Activated gamma-delta T cell (primary cell): ENCODE data around the gene MACROD2.
"Not testable (repeated sequence)": the region's sequence is repeated elsewhere in the genome, so short reads cannot be mapped to it uniquely, and the experiment has no call there.

Experiments
- DNase-seq: peaks from one replicate; lab custom pipeline; 2025; lab: John Stamatoyannopoulos, UW

Gene MACROD2

DNA sequence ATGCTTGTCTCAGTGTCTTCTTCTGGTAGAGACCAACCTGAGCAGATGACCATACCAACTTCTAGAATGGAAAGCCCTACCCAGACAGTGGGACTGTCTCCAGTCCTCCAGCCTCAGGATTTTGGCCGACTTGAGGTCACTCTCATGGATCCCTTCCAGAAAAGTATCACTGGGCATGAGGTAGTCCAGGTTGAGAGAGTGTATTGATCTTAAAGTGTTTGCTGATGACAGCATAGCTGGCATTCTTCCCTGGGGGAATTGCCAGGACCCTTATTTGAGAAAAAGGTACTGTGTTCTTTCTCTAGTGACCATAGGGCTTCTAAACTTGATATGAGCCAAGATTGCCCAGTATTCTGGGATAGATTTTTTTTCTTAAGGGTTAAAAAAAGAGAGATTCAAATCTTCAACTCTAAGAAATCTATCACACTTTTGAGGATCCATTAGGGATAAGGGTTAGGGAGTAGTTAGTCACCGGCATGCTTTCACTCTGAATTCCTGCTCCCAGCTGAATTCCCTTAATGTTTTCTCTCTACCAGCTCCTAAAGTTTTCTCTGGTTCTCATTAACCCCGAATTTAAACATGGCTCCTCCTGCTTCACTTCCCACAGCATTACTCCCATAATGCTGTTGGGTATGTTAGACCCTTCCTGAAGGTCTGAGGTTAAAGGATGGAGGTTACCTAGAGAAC lies 415.7 kb downstream of the MACROD2 start:
- DNase-seq, result no peak

DNA sequence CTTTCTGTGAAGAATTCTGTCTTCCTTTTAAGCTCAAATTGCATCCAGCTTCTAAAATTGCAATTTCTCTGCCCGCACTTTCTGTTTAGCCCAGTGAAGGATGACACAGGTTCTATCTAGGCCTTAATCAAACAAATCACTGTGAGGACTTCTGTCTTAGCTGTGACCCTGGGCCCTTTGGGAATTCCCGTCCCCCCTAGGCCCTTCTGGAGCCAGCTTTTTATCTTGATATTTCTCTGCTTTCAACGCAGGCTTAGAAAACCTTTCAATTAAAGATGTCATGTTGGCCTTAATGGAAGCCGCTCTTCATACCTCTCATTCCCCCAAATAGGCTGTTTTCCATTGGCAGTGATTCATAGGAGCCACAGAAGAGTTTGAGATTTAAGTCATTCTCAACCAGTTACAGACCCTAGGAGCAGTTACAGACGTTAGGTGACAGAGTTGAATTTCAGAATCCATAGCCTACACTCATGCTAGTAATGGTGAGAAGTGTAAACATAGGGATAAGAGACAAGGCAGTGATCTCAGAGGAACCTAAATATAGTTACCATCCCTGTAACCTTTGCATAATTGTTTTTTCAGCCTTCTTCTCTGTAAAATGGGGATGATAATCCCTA lies 416.9 kb downstream of the MACROD2 start:
- DNase-seq, result no peak

DNA sequence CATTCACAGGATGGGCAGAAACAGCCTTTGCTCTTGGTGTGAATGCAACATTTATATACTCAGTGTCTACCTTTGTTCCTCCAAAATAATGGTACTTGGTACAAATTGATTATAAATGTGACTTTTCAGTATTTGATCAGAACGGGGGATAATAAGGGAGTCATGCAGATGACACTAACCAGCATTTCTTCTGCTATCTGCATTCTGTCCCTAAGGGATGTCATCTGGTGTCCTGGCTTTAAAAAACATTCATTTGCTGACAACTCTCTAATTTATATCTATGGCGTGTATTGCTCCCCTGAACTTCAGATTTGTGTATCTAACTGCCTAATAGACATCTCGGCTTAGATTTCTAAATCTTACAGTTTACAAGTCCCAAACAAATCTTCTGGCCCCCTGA lies 418.5 kb downstream of the MACROD2 start:
- DNase-seq, result no peak

DNA sequence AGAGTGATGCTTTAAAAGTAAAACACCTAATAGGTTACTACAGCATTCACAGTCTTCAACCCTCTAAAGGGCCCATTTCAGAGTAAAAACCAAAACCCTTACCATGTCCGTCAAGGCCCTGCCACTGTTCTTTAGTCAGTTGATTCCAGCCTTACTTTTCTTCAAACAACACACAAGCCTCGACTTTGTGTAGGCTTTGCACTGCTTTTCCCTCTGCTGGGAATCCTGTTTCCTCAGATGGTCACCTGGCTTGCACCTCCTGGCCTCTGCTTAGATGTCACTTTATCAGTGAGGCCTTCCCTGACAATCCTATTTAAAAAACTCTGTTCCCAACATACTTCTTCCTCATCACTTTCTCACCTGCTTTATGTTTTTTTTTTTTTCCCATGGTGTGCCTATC lies 419.2 kb downstream of the MACROD2 start:
- no peak for DNase-seq

DNA sequence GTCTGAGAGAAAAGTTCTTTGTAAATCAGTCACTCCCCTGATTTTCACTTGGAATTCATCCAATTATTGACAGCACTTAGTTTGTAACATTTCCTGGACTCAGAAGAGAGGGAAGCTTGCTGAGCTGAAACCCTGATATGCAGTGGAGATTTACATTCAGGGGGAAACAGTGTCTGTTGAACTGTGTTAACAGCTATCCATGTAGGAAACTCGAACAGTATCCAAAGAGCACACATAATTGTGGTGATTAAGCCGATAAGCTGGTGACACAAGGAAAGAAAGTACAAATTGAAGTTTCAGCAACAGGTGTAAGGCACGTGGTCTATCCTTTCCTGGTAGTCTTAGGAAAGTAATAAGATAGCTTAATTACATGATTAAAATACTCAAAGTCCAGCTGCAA lies 420.2 kb downstream of the MACROD2 start:
- no peak for DNase-seq

DNA sequence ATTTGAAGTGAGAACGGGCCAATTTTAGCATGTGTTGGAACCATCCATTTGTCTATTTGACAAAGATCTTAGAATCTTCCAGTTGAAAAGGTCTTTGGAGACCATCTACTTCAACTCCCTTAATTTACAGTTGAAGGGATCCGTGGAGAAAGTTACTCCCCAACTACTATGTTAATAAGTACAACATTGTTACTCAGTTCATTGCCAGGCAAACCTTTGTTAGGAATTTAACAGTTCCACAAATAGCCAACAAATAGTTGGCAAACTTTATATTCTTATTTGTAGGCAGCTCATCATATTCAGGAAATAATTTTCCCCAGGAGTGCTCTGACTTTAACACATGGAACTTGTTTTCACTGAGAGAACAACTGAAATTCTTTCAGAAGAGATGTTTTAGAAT lies 423.1 kb downstream of the MACROD2 start:
- no peak for DNase-seq

DNA sequence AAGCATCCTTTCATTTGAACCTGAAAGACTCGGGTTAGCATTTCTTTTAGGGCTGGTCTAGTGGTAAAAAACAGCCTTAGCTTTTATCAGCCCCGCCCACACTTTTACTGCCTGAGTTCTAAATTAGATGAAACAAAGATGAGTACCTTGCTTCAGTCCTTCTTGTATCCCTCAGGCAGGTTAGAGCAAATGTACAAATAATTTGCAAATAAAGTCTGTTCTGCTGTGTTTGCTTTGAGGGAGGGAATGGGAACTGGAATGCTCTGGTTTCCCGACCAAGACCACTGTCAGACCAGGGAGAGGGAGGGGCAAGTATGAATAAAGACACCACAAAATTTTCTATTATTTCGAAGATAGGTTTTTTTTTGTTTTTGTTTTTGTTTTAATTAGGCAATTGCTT lies 427.6 kb downstream of the MACROD2 start:
- no peak for DNase-seq

DNA sequence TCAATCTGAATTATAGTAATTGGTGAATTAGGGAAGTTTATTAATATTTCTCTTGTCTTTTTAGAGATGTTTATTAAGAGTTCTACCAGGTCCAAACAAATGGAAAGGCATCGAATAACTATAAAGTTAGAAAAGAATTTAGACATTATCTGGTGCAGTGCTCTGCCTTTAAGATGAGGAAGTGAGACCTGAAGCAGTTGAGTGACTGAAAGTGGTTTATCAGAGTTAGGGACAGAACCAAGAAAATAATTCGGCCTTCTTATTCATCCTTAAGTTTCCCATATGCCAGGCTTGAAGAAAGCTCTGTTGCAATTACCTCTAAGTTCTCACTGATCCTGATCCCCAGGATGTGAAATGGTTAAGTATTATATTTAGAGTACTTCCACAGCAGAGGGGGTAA lies 436.3 kb downstream of the MACROD2 start:
- DNase-seq, result no peak

DNA sequence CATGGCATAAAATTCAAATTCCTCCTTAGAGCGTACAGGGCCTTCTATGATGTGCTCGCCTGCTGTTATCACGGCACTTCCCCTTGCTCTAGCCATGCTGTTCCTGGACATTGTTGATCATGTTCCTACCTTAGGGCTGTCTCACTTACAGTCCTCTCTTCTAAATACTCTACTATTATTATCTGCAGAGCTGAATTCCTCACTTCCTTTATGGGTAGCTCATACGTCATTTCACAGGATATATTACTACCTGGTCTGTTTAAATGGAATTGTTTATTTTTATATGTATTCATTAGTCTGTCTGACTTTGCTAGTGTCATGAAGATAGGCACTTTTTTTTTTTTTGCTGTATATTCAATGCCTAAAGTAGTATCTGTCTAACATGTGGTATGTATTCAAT lies 436.8 kb downstream of the MACROD2 start:
- no peak for DNase-seq

DNA sequence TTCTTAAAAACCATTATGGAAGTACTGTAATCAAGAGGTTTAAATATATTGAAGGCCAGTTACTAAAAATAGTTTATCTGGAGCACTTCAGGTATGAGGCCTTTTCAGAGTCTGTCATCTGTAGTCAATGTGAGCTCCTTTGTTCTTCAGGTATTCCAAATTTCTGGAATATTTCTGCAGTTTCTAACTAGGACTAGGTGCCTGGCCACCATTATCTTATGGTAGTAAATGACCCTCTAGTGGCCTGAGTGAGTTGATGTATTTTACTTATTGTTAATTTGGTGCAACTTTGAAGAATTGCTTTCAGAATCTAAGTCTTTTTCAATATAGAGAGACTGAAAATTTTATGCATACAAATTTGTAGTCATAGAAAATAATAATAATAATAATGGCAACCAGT lies 437.3 kb downstream of the MACROD2 start:
- DNase-seq, result no peak

DNA sequence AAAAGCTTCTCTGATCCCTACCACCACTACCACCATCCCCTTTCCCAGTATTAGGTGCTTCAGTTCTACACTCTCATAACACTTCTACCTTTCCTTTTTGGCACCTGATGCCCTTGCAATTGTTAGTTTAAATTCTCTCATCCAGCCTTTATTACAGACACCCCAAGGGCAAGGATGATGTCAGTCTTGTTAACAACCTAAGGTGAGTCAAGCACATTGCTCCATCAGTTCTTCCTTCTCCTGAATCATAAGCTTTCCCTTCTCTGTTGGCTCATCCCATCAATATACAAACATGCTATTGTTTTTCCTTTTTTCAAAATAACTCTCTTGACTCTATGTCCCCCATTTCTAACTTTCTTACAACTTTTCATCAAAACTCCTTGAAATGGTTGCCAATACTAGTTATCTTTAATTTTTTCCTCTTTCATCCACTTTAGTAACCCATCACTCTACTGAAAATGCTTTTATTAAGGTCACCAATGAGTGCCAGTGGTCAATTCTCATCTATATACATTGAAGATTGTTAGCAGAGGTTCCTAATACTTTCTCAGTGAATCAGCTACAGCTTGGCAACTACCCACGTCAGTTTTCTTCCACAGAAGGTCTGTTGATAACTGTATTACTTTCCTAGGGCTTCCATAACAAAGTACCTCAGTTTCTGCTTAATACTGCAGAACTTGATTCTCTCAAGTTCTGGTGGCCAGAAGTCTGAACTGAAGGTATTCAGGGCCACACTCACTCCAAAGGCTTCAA lies 439.2 kb downstream of the MACROD2 start:
- DNase-seq, result no peak

DNA sequence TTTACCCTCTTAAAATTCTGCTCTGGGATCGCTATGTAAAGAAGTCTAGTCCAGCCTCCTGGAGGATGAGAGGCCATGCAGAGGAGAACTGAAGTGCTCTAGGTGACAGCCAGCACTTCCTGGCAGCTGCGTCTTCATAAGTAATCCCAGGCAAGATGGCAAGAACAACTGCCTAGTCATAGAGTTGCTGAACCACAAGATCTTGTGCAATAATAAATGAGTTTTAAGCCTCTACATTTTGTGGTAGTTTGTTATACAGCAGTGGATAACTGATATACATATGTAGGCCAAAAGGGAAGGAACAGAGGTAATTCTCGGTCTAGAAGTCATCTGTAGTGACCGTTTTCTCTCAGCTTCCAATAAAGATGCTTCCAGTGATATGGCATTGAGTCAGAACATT lies 445.9 kb downstream of the MACROD2 start:
- no peak for DNase-seq

DNA sequence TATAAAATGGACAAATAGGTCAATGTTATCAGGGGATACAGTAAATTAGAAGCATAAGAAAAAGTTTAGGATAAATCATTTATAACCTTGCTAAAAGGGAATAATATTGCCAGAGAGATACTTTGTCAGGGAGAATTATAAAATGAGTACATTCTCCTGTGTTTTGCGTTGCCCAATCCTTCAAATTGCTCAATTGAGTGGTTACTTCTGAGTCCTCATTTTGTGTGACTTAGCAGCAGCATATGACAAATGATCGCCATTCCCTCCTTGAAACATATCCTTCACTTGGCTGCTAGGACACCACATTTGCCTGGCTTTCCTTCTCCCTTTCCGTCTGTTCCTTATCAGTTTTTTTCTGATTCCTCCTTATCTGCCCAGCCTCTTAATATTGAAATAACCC lies 448.8 kb downstream of the MACROD2 start:
- DNase-seq, result no peak

DNA sequence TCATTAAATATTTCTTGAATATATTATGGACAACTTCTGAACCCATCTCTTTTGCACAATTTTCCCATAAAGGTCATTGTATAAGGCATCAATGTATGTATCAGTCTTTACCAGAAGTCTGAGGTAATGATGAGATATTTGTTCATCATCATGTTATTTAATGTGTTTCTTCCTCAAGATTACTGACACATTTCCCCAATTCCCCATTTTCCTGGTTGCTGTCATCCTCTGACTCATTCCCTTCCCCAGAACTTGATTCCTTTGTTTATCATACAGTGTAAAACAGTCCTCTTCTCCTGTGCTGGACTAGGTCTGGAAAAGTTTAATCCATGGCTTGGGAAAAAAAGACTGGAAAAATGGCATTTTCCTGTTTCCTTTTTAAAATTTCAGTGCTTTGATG lies 450.0 kb downstream of the MACROD2 start:
- no peak for DNase-seq

DNA sequence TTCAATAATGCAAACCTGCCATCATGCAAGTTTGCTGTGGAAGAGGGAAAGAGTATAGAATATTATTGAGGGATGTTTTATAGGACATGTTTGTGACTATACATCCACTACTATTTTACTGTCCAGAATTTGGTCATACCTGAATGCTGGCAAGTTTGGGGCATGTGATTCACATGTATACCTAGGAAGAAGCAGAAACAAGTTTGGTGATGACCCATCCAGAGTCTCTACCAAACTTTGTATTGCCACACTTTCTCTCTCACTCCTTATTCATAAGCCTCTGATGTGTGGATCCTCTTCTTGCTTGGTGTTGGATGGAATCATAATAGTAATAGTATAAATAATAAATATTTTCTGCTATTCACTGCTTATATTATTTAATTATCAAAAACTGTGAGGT lies 450.6 kb downstream of the MACROD2 start:
- DNase-seq, result no peak

DNA sequence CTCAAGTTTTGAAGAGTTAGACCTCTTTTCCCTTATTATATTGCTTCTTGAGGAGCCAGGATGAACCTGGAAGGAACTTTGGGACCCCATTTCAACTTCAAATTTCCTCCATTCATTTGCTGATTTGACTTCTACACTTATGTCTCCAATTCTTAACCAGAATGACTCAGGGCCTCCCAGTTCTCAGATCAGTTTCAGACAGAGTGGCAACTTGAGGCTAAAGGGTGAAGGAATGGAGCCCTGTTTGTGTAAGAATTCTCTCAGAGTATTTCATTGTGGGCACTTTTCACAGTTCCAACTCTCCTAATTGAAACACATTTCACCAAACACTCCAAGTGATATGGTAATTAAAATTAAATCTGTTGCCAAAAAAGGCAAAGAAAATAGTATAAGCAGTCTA lies 451.1 kb downstream of the MACROD2 start:
- no peak for DNase-seq

DNA sequence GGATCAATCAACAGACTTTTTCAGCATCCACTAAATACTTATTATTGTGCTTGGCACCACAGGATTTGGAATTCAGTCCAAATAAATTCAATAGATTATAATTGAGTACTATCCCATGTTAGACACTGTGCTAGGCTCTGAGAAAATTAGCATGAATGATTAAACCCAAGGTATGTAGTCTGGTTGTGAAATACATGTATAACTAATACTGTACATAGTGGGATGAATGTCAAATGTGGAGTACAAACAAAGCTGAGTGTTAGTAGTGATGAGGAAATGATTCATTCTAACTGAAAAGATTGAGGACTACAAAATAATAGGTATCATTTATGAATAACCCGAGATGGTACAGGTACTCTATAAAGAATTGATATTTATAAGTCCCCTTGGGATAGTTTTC lies 454.0 kb downstream of the MACROD2 start:
- DNase-seq, result no peak

DNA sequence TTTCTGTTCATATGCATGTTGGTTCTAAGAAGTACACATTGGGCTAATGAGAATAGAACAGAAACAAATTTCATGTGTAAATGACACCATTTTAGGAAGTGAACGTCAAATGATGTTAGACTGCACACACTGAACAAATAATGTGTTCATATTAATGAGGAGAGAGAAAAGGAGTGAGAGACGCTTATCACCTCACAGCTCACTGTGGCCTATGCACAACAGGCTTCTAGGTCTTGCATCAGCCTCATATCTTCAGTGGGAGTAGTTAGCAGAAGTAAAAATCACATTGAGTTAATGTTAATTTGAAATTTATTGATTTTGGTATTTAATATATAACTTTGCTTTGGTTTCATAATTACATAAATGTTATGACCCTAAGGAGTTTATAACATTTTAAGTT lies 454.9 kb downstream of the MACROD2 start:
- DNase-seq, result no peak

DNA sequence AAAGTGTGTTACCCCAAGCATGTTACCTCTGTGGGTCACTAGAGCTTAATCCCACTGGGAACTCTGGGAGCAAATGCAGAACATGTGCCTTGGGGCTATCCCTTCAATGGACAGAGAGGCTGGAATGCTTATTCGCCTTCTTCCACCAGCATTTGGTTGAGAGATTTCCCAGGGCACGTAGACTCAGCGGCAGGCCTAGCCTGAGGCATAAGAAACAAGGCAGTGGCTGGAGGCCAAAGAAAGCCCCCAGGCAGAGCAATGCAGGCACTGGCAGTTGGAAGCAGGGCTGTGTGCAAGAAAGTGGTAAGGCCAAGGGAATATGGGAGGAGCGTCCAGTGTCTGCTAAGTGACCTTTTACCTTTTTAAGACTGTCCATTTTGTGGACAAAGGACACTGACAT lies 456.1 kb downstream of the MACROD2 start:
- no peak for DNase-seq

DNA sequence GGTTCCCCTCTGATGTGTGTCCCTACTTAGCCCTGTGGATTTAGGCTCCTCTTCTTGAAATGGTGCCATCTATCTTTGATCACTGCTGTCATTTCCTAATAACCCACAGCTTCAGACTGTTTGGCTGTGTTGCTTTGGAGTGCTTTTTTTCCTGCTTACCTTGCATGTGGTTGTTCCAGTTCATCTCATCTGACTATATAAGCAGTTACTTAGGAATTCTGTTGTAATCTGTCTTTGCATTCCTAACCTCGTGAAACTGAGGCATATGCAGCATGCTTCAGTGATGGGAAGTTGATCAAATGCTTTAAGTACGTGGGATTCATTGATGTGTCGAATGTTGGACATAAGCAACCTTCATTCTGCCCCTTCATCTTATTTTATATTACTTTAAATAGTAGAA lies 457.9 kb downstream of the MACROD2 start:
- no peak for DNase-seq

DNA sequence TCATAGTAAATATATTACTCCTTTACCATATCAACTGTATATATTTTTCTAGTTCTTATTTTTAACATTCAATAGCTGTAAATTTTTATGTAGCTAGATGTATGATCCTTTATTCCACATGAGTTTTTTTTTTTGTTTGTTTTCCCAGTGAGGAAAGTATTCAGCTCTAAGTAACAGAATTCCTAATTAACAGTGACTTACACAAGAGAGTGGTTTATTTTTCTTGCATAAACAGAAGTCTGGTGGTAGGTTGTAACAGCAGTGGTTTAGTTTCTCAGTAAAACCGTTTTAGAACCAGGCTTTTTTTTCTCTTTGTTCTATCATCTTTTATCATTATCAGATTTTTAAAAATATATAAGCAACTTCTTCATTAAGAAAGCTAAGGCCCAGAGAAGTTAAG lies 459.0 kb downstream of the MACROD2 start:
- DNase-seq, result no peak

DNA sequence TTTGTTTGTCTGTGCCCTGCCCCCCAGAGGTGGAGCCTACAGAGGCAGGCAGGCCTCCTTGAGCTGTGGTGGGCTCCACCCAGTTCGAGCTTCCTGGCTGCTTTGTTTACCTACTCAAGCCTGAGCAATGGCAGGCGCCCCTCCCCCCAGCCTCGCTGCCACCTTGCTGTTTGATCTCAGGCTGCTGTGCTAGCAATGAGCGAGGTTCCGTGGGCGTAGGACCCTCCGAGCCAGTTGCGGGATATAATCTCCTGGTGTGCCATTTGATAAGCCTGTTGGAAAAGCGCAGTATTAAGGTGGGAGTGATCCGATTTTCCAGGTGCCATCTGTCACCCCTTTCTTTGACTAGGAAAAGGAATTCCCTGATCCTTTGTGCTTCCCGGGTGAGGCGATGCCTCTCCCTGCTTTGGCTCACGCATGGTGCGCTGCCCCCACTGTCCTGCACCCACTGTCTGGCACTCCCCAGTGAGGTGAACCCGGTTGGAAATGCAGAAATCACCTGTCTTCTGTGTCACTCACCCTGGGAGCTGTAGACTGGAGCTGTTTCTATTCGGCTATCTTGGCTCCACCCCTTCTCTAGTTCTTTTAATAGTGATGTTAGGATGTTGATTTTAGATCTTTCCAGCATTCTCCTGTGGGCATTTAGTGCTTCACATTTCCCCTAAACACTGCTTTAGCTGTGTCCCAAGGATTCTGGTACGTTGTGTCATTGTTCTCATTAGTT lies 471.9 kb downstream of the MACROD2 start:
- not testable (repeated sequence) for DNase-seq
